H1 (cell line): Measurements from ENCODE around the gene LEMD1. TPM values are rescaled to one million over a fixed set of nuclear protein-coding genes. Genes with fewer than 3 reads are reported as not detected.

Source experiments
- CTCF ChIA-PET: fragments of 300-600 bp; sonication (Branson Sonifier 250); formaldehyde crosslinking; loops from one replicate; lab custom pipeline; 2021; ENCODE audit not compliant: partially characterized antibody; lab: Charles Lee
- POLR2A ChIA-PET: fragments of 300-600 bp; sonication (Branson Sonifier 250); formaldehyde crosslinking; loops from one replicate; lab custom pipeline; 2021; ENCODE audit warnings: inconsistent platforms; ENCODE audit not compliant: partially characterized antibody; lab: Charles Lee
- DNase-seq, 2 experiments: peaks; one replicate each; pipeline versions ENCODE4 v3.0.0 to v3.0.0-alpha.2; 2010 to 2022; ENCODE audit warnings: low spot score in 2 of 2, low read depth in 1 of 2, mixed read lengths in 1 of 2
- FAIRE-seq: peaks from 2 replicates; lab custom pipeline; 2011; peaks lifted over from hg19 to GRCh38; lab: Jason Lieb, UNC
- H2AFZ ChIP-seq: 2 replicates; pipeline ENCODE4 v1.8.1; 2012; ENCODE audit warnings: low read length, inconsistent platforms
- H2AK5ac ChIP-seq: 2 replicates; pipeline ENCODE4 v1.6.1; 2013; ENCODE audit warnings: low read depth, low read length
- H2BK120ac ChIP-seq: replicated peaks from 2 replicates; pipeline ENCODE3; 2013; ENCODE audit warnings: low read depth, low read length, inconsistent platforms
- H2BK12ac ChIP-seq: 2 replicates; pipeline ENCODE4 v1.6.1; 2013; ENCODE audit warnings: low read depth, low read length
- H2BK15ac ChIP-seq: 2 replicates; pipeline ENCODE4 v1.6.1; 2013; ENCODE audit warnings: low read length
- H2BK20ac ChIP-seq: 2 replicates; pipeline ENCODE4 v1.6.1; 2013; ENCODE audit warnings: low read length
- H2BK5ac ChIP-seq: 2 replicates; pipeline ENCODE4 v1.6.1; 2013; ENCODE audit warnings: low read depth, low read length
- H3K14ac ChIP-seq: 2 replicates; pipeline ENCODE4 v1.6.1; 2013; ENCODE audit warnings: inconsistent platforms; ENCODE audit not compliant: insufficient read length
- H3K18ac ChIP-seq: 2 replicates; pipeline ENCODE4 v1.6.1; 2013; ENCODE audit warnings: low read length; ENCODE audit errors: extremely low read depth
- H3K23ac ChIP-seq: 2 replicates; pipeline ENCODE4 v1.6.1; 2013; ENCODE audit warnings: inconsistent platforms; ENCODE audit not compliant: insufficient read length
- H3K23me2 ChIP-seq: 2 replicates; pipeline ENCODE4 v1.6.1; 2013; ENCODE audit warnings: low read depth, low read length
- H3K27ac ChIP-seq: 2 replicates; pipeline ENCODE4 v1.6.1; 2011; ENCODE audit warnings: low read depth, low read length, inconsistent platforms
- H3K27me3 ChIP-seq, 4 experiments: replicated peaks in 1 of 4; 1 replicate in 1 of 4; 2 replicates in 3 of 4; pipeline versions ENCODE4 v1.6.1 to v1.8.1; 2011 to 2013; ENCODE audit warnings: low read length in 3 of 4, mild to moderate bottlenecking in 3 of 4, inconsistent platforms in 2 of 4, mixed read lengths in 2 of 4, moderate library complexity in 1 of 4; ENCODE audit not compliant: control insufficient read depth in 3 of 4, insufficient read depth in 3 of 4; ENCODE audit errors: extremely low read depth in 1 of 4
- H3K36me3 ChIP-seq, 4 experiments: 2 replicates each; pipeline versions ENCODE4 v1.6.1 to v1.8.1; 2011 to 2013; ENCODE audit warnings: mild to moderate bottlenecking in 4 of 4, low read length in 3 of 4, moderate library complexity in 2 of 4, control low read depth in 1 of 4, inconsistent platforms in 1 of 4; ENCODE audit not compliant: insufficient read depth in 4 of 4, control insufficient read depth in 2 of 4
- H3K4ac ChIP-seq: replicated peaks from 2 replicates; pipeline ENCODE3; 2013; ENCODE audit warnings: low read length, low read depth, mixed read lengths, inconsistent platforms; ENCODE audit not compliant: insufficient read length
- H3K4me1 ChIP-seq, 4 experiments: replicated peaks in 1 of 4; 1 replicate in 1 of 4; 2 replicates in 3 of 4; pipeline versions ENCODE4 v1.6.1 to v1.8.1; 2011 to 2013; ENCODE audit warnings: low read length in 3 of 4, inconsistent platforms in 2 of 4, mixed read lengths in 1 of 4; ENCODE audit not compliant: insufficient read depth in 4 of 4, control insufficient read depth in 3 of 4
- H3K4me2 ChIP-seq, 2 experiments: 2 replicates each; pipeline versions ENCODE4 v1.6.1 to v1.8.1; 2011 to 2013; ENCODE audit warnings: low read depth in 2 of 2, low read length in 2 of 2, control low read depth in 1 of 2, inconsistent platforms in 1 of 2, mild to moderate bottlenecking in 1 of 2; ENCODE audit not compliant: insufficient read depth in 1 of 2
- H3K4me3 ChIP-seq, 4 experiments: fragments of 200-600, 300-600 bp in 1 of 4; sonication (generic), shearing (Covaris generic), sonication (Bioruptor Twin) in 1 of 4; 2 replicates each; pipeline versions ENCODE4 v1.5.1 to v1.8.1; 2011 to 2016; ENCODE audit warnings: low read length in 4 of 4, low read depth in 3 of 4, control low read depth in 2 of 4, inconsistent platforms in 2 of 4, mild to moderate bottlenecking in 2 of 4, mixed read lengths in 1 of 4, moderate library complexity in 1 of 4; ENCODE audit not compliant: insufficient read depth in 2 of 4; ENCODE audit errors: extremely low read depth in 1 of 4
- H3K56ac ChIP-seq: replicated peaks from 2 replicates; pipeline ENCODE3; 2013; ENCODE audit warnings: low read depth, mild to moderate bottlenecking, mixed read lengths, low read length, inconsistent platforms; ENCODE audit not compliant: insufficient read length
- H3K79me1 ChIP-seq: 2 replicates; pipeline ENCODE4 v1.6.1; 2013; ENCODE audit warnings: low read depth, low read length, control low read depth
- H3K79me2 ChIP-seq, 2 experiments: 2 replicates each; pipeline versions ENCODE4 v1.6.1 to v1.8.1; 2012 to 2013; ENCODE audit warnings: low read length in 2 of 2, mild to moderate bottlenecking in 2 of 2, inconsistent platforms in 1 of 2; ENCODE audit not compliant: insufficient read depth in 2 of 2, control insufficient read depth in 1 of 2
- H3K9ac ChIP-seq, 4 experiments: replicated peaks in 1 of 4; 1 replicate in 1 of 4; 2 replicates in 3 of 4; pipeline versions ENCODE4 v1.6.1 to v1.8.1; 2011 to 2013; ENCODE audit warnings: low read depth in 3 of 4, low read length in 3 of 4, control low read depth in 2 of 4, mild to moderate bottlenecking in 2 of 4, moderate library complexity in 2 of 4, inconsistent platforms in 1 of 4; ENCODE audit errors: extremely low read depth in 1 of 4
- H3K9me3 ChIP-seq, 2 experiments: 2 replicates each; pipeline versions ENCODE4 v1.6.1 to v1.8.1; 2012 to 2013; ENCODE audit warnings: mild to moderate bottlenecking in 2 of 2, moderate library complexity in 2 of 2, control low read depth in 1 of 2, inconsistent platforms in 1 of 2, low read depth in 1 of 2, low read length in 1 of 2, mixed read lengths in 1 of 2; ENCODE audit not compliant: insufficient read depth in 2 of 2
- H4K20me1 ChIP-seq, 2 experiments: replicated peaks in 1 of 2; 2 replicates each; pipeline versions ENCODE3 to v1.8.1; 2011 to 2013; ENCODE audit warnings: inconsistent platforms in 2 of 2, low read length in 2 of 2, mild to moderate bottlenecking in 1 of 2; ENCODE audit not compliant: insufficient read depth in 2 of 2, control insufficient read depth in 1 of 2
- H4K5ac ChIP-seq: 2 replicates; pipeline ENCODE4 v1.6.1; 2013; ENCODE audit warnings: low read length, low read depth, mixed read lengths, inconsistent platforms; ENCODE audit not compliant: insufficient read length
- H4K8ac ChIP-seq: 2 replicates; pipeline ENCODE4 v1.8.0; 2013; ENCODE audit warnings: mild to moderate bottlenecking, moderate library complexity, low read length, inconsistent platforms; ENCODE audit not compliant: insufficient read depth; ENCODE audit errors: extremely low read depth
- H4K91ac ChIP-seq: replicated peaks from 2 replicates; pipeline ENCODE3; 2013; ENCODE audit warnings: low read length, mixed read lengths, inconsistent platforms; ENCODE audit not compliant: insufficient read length
- CREB1 ChIP-seq: IDR thresholded peaks from 2 replicates; pipeline ENCODE4 v1.6.1; 2012; ENCODE audit warnings: inconsistent platforms
- CTBP2 ChIP-seq: IDR thresholded peaks from 2 replicates; pipeline ENCODE4 v1.7.0; 2011; ENCODE audit warnings: borderline replicate concordance, mild to moderate bottlenecking, moderate library complexity, mixed read lengths, low read length; ENCODE audit not compliant: insufficient read depth, insufficient read length
- E2F6 ChIP-seq: IDR thresholded peaks from 2 replicates; pipeline ENCODE4 v1.6.1; 2012; ENCODE audit warnings: inconsistent platforms
- EGR1 ChIP-seq: IDR thresholded peaks from 2 replicates; pipeline ENCODE4 v1.6.1; 2011; ENCODE audit warnings: low read depth, low read length, borderline replicate concordance
- JUN ChIP-seq: IDR thresholded peaks from 2 replicates; pipeline ENCODE4 v1.6.1; 2011; ENCODE audit warnings: low read depth, mild to moderate bottlenecking, improper control_type of control experiment, low read length
- KDM4A ChIP-seq: IDR thresholded peaks from one replicate; pipeline ENCODE4 v1.7.1; 2012; ENCODE audit warnings: low read depth, mild to moderate bottlenecking, moderate library complexity, low read length, inconsistent platforms; ENCODE audit not compliant: severe bottlenecking
- PHF8 ChIP-seq: fragments of 200-600 bp; sonication (generic); conservative IDR thresholded peaks from 2 replicates; pipeline ENCODE4 v1.7.1; 2012; ENCODE audit warnings: low read depth, mild to moderate bottlenecking, inconsistent platforms, low read length, moderate library complexity
- SRF ChIP-seq: IDR thresholded peaks from 2 replicates; pipeline ENCODE4 v1.6.1; 2011; ENCODE audit warnings: mild to moderate bottlenecking, low read depth, low read length, moderate library complexity
- TBP ChIP-seq: IDR thresholded peaks from 2 replicates; pipeline ENCODE4 v1.6.1; 2011; ENCODE audit warnings: low read depth, low read length, improper control_type of control experiment
- WGBS, 2 experiments: shearing (Covaris generic) in 1 of 2; methylation state at CpG; one replicate each; pipeline versions ENCODE4 v1.1.6 to v1.1.7; 2013 to 2015; ENCODE audit warnings: low lambda C conversion rate in 2 of 2, mixed read lengths in 2 of 2, inconsistent platforms in 1 of 2, low coverage in 1 of 2, missing lambda C conversion rate in 1 of 2; ENCODE audit not compliant: insufficient replicate concordance in 2 of 2, insufficient coverage in 1 of 2, insufficient read length in 1 of 2; ENCODE audit errors: extremely low coverage in 1 of 2, missing lambda C conversion rate in 1 of 2; 5-methylcytosine and 5-hydroxymethylcytosine counted together
- polyA plus RNA-seq, 7 experiments: library from polyadenylated mRNA; depleted of rRNA in 3 of 7; stranded (reverse) in 5 of 7; unstranded in 2 of 7; fragments of >200 nt in 5 of 7; fragments of 200-250 nt in 2 of 7; gene quantifications; 1 replicate in 5 of 7; 2 replicates in 1 of 7; 4 replicates in 1 of 7; pipeline versions ENCODE4 v1.2.1 to v1.2.3, GENCODE V29; 2011 to 2013; ENCODE audit warnings: missing spikeins in 2 of 7, mixed read lengths in 2 of 7
- total RNA-seq: library from RNA; stranded (reverse); fragmentation: NEBNext Ultra II Directional; extraction: Animal tissue kit (Norgen Biotek cat#: 25700); gene quantifications from 2 replicates; pipeline ENCODE4 v1.2.1, GENCODE V29; 2021

Gene LEMD1
- total and polyA plus RNA-seq, 2 of the 8 experiments (the other 6 are each of a cell fraction or from before 2014, with no cell fraction given) = 10.0 to 10.5 TPM

GRCh38 chr1:205456868-205457745, 35.3 kb upstream of the LEMD1 start:
- H3K79me1 ChIP-seq = peaks cover 3% of the 10 kb centered on the region; the same call in 1 of the 2 replicates
- peak overlapping the region; percentile 98 for H4K91ac ChIP-seq
- no peak overlapping the region for H4K5ac ChIP-seq
- peak overlapping the region; percentile 28 for H4K8ac ChIP-seq
- H2BK120ac ChIP-seq = no peak overlapping the region
- no peak overlapping the region for H3K23ac ChIP-seq
- H2BK20ac ChIP-seq = no peak overlapping the region
- peak in 1 of 2 experiments; percentile 86 for DNase-seq
- peak overlapping the region; percentile 97; the same call in 1 of the 2 replicates for H3K18ac ChIP-seq
- no peak for FAIRE-seq
- H3K56ac ChIP-seq = no peak overlapping the region
- peak overlapping the region in 3 of 4 experiments; percentile 74 to 77 (median 77); a peak in 6 of 7 replicates for H3K9ac ChIP-seq
- peaks cover 0 to 5% of the 10 kb centered on the region in 2 experiments for H4K20me1 ChIP-seq
- H3K27ac ChIP-seq = peak overlapping the region; percentile 42; the same call in 1 of the 2 replicates
- H3K4ac ChIP-seq = peak overlapping the region; percentile 40
- peaks cover 0 to 7% (median 1%) of the 10 kb centered on the region in 4 experiments; a peak in 1 of 8 replicates for H3K36me3 ChIP-seq
- H3K27me3 ChIP-seq = peaks cover 0 to 2% (median 0%) of the 10 kb centered on the region in 4 experiments; a peak in 2 of 7 replicates
- 0% methylated on average over 6 of the region's 74 CpGs; no CpG with 5 or more reads in 1 of the 2 experiments for WGBS, 2 experiments
- peak overlapping the region; percentile 62 to 89 for H3K4me2 ChIP-seq
- no peak overlapping the region for H2AFZ ChIP-seq
- peak overlapping the region; percentile 94; the same call in 1 of the 2 replicates for H2BK5ac ChIP-seq
- H3K23me2 ChIP-seq = peaks cover 14% of the 10 kb centered on the region
- H2BK15ac ChIP-seq = no peak overlapping the region; the same call in 1 of the 2 replicates
- H3K79me2 ChIP-seq = peaks cover 0 to 11% of the 10 kb centered on the region in 2 experiments; a peak in 2 of 4 replicates
- peak overlapping the region; percentile 75 to 88 (median 83) for H3K4me3 ChIP-seq
- H2AK5ac ChIP-seq = 0 out of 2 replicates have a peak overlapping the region, but pooled peaks have one; percentile 83
- H3K14ac ChIP-seq = no peak overlapping the region
- no peaks in the 10 kb centered on the region for H3K9me3 ChIP-seq
- CTCF ChIA-PET = interaction anchor here (0.6 to 30.2 kb wide), 10 partner anchors 9 to 138 kb away, joined by 3 to 767 read pairs (median 10); partner anchors contain the start of gene LEMD1
- H2BK12ac ChIP-seq = peak overlapping the region; percentile 99; the same call in 1 of the 2 replicates
- H3K4me1 ChIP-seq = peaks cover 10 to 41% (median 20%) of the 10 kb centered on the region in 4 experiments
- POLR2A ChIA-PET = interaction anchor here (0.9 to 7.7 kb wide), 17 partner anchors 10 to 120 kb away, joined by 3 to 220 read pairs (median 4); partner anchors contain the start of gene CDK18
- TF ChIP-seq PHF8 (no peak), SRF (no peak), KDM4A (peak; percentile 1), JUN (no peak), E2F6 (peak; percentile 60), CTBP2 (no peak), EGR1 (0 out of 2 replicates have a peak, but pooled peaks have one; percentile 14), TBP (peak; percentile 52), CREB1 (0 out of 2 replicates have a peak, but pooled peaks have one; percentile 7)
